Smooth muscle cell (in vitro differentiated cells): ENCODE measurements around the gene FBXL15. TPM values are rescaled to one million over a fixed set of nuclear protein-coding genes. Genes with fewer than 3 reads are reported as not detected.
A peak's percentile ranks its signal among the peaks of the same experiment; 100 is the strongest.

ENCODE experiments used
- DNase-seq: peaks from one replicate; lab custom pipeline; 2025; ENCODE audit not compliant: unreplicated experiment; lab: John Stamatoyannopoulos, UW
- H2AFZ ChIP-seq: fragments of 200-600 bp; sonication (generic); 2 replicates; pipeline ENCODE4 v1.6.0; 2016; ENCODE audit warnings: antibody characterized with exemption, low read depth, mild to moderate bottlenecking
- H3F3A ChIP-seq: fragments of 200-600 bp; sonication (generic); 2 replicates; pipeline ENCODE4 v1.6.0; 2017; ENCODE audit warnings: antibody characterized with exemption, low read depth
- H3K27ac ChIP-seq: fragments of 200-600 bp; sonication (generic); 2 replicates; pipeline ENCODE4 v1.5.1; 2016; ENCODE audit warnings: low read depth, mild to moderate bottlenecking
- H3K27me3 ChIP-seq: fragments of 200-600 bp; sonication (generic); 2 replicates; pipeline ENCODE4 v1.6.1; 2016; ENCODE audit warnings: low read depth, mild to moderate bottlenecking
- H3K36me3 ChIP-seq: fragments of 200-600 bp; sonication (generic); 2 replicates; pipeline ENCODE4 v1.5.1; 2016; ENCODE audit warnings: low read depth
- H3K4me1 ChIP-seq: fragments of 200-600 bp; sonication (generic); 2 replicates; pipeline ENCODE4 v1.5.1; 2016; ENCODE audit warnings: low read depth
- H3K4me2 ChIP-seq: fragments of 200-600 bp; sonication (generic); 2 replicates; pipeline ENCODE4 v1.6.0; 2016; ENCODE audit warnings: mild to moderate bottlenecking
- H3K4me3 ChIP-seq: fragments of 200-600 bp; sonication (generic); 2 replicates; pipeline ENCODE4 v1.5.1; 2016; ENCODE audit warnings: mild to moderate bottlenecking
- H3K79me2 ChIP-seq: fragments of 200-600 bp; sonication (generic); 2 replicates; pipeline ENCODE4 v1.6.0; 2016; ENCODE audit warnings: low read depth, mild to moderate bottlenecking
- H3K9ac ChIP-seq: fragments of 200-600 bp; sonication (generic); 2 replicates; pipeline ENCODE4 v1.6.0; 2016; ENCODE audit warnings: low read depth
- H3K9me3 ChIP-seq: fragments of 200-600 bp; sonication (generic); replicated peaks from 2 replicates; pipeline ENCODE4 v1.5.1; 2016; ENCODE audit warnings: low read depth
- H4K20me1 ChIP-seq: fragments of 200-600 bp; sonication (generic); 2 replicates; pipeline ENCODE4 v1.6.0; 2016; ENCODE audit warnings: low read depth
- CTCF ChIP-seq: fragments of 200-600 bp; sonication (generic); IDR thresholded peaks from 2 replicates; pipeline ENCODE4 v1.5.1; 2017; ENCODE audit warnings: borderline replicate concordance, mild to moderate bottlenecking, antibody characterized with exemption; ENCODE audit not compliant: insufficient read depth, poor library complexity, severe bottlenecking
- WGBS: methylation state at CpG from one replicate; pipeline ENCODE4 v1.1.7; 2016; ENCODE audit warnings: low lambda C conversion rate; 5-methylcytosine and 5-hydroxymethylcytosine counted together
- polyA plus RNA-seq: library from polyadenylated mRNA; unstranded; fragments of >200 nt; fragmentation: Nextera tagmentation; extraction: Ambion mirVana; gene quantifications from 2 replicates; pipeline ENCODE4 v1.2.1, GENCODE V29; 2016
- total RNA-seq: library from RNA; depleted of rRNA; stranded (reverse); fragments of >200 nt; gene quantifications from 2 replicates; pipeline ENCODE4 v1.2.3, GENCODE V29; 2014

FBXL15 gene
- total and polyA plus RNA-seq, 2 experiments from 2014 or later = 8.2 to 29.0 TPM

DNA sequence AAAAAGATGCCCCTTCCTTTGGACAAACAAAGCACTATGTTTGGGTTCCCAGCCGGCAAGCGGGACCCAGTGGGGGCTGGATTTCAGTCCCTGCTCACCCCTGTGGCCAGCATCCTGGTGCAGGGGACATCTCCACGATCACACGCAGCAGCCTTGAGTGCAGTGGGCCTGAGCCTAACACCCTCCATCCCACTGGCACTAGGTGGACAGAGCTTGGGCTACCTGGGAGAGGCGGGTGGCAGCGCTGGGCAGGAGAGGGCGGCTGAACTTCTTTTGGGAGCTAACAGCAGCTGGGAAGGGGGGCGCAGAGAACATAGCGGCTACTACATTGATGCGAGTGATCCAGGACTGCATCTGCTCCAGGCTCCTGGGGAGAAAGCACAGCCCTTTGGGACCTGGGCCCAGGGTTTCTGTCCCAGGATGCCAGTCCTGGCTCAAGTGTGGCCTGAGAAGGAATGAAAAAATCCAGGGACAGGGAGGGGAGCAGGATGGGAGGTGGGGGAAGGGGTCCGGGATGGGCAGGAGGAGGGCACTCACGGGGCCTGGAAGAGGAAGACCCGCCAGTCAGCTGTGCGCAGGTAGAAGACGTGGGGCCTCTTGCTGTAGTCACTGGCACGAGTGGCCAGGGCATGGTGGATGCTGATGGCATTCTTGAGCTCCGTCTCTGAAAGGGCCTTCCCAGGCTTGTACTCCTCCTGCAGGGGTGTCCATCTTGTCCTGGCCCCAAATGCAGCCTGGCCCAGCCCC is 16.1 kb upstream of the FBXL15 start:
- Histone ChIP-seq H2AFZ (no peak overlapping the region), H3K4me2 (no peak overlapping the region), H3K36me3 (no peaks in the 10 kb centered on the region), H3K27ac (no peak overlapping the region), H4K20me1 (peaks cover 8% of the 10 kb centered on the region), H3K9ac (no peak overlapping the region), H3K9me3 (no peaks in the 10 kb centered on the region), H3K79me2 (no peaks in the 10 kb centered on the region), H3F3A (no peaks in the 10 kb centered on the region), H3K4me3 (no peak overlapping the region), H3K4me1 (peaks cover 2% of the 10 kb centered on the region), H3K27me3 (no peaks in the 10 kb centered on the region)
- DNase-seq = no peak
- TF ChIP-seq CTCF = no peak
- 97% methylated on average over 14 of the region's 17 CpGs for WGBS

- no peak overlapping the region for H3K4me3 ChIP-seq
- H3K4me2 ChIP-seq = no peak overlapping the region
- TF ChIP-seq CTCF = no peak
- H4K20me1 ChIP-seq = peaks cover 8% of the 10 kb centered on the region
- H3K79me2 ChIP-seq = no peaks in the 10 kb centered on the region
- no peak for DNase-seq
- peaks cover 8% of the 10 kb centered on the region for H3K4me1 ChIP-seq
- no peak overlapping the region for H2AFZ ChIP-seq
- H3K9ac ChIP-seq = no peak overlapping the region
- 91% methylated on average over 19 of the region's 19 CpGs for WGBS
- H3K27me3 ChIP-seq = no peaks in the 10 kb centered on the region
- no peaks in the 10 kb centered on the region for H3F3A ChIP-seq
- H3K36me3 ChIP-seq = no peaks in the 10 kb centered on the region
- H3K9me3 ChIP-seq = no peaks in the 10 kb centered on the region
- H3K27ac ChIP-seq = no peak overlapping the region
Measured at GRCh38 chr10:102405108-102405571, 15.5 kb upstream of the FBXL15 start.

DNA sequence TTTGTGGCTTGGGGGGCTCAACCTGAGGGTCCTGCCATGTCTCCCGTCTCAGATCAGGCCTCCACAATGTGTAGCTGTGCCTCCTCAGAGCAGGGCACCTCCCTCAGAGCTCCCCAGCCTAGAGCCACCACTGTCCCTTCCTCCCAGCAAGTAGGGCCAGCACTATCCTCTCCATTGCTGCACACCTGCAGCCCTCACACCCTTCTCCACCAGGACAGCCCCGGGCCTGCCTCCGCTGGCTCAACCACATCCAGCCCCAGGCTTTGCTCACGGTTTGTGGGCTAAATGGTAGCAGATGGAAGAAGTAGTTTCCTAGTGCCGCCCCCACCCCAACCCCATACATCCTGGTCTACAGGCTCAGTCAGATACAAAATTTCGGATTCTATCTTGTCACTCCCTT is 15.0 kb upstream of the FBXL15 start:
- no peak for TF ChIP-seq CTCF
- WGBS = 84% methylated on average over 6 of the region's 6 CpGs
- no peaks in the 10 kb centered on the region for H3K9me3 ChIP-seq
- H3F3A ChIP-seq = no peaks in the 10 kb centered on the region
- no peak overlapping the region for H3K4me2 ChIP-seq
- no peaks in the 10 kb centered on the region for H3K27me3 ChIP-seq
- H3K36me3 ChIP-seq = no peaks in the 10 kb centered on the region
- H3K4me1 ChIP-seq = peaks cover 13% of the 10 kb centered on the region
- no peak overlapping the region for H3K4me3 ChIP-seq
- H4K20me1 ChIP-seq = peaks cover 8% of the 10 kb centered on the region
- no peak overlapping the region for H3K27ac ChIP-seq
- H3K9ac ChIP-seq = no peak overlapping the region
- H3K79me2 ChIP-seq = no peaks in the 10 kb centered on the region
- H2AFZ ChIP-seq = no peak overlapping the region
- DNase-seq = no peak

DNA sequence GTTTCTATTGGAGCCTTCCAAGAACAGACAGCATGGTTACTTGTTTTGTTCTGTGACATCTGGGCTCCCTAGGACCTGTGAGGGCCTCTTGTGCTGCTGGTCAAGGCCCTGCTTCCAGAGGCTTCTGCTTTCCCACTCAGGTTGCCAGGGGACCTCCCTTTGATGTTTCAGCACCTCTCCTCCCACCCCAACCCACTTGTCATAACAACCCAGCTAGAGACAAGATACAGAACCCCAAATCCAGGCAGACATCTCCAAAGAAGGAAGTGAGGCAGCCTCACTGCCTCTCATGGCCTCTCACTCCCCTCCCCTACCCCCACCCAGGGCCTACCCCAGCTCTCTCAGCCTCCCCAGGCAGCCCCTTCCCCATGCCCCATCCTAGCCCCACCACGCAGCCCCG is 13.8 kb upstream of the FBXL15 start:
- peaks cover 8% of the 10 kb centered on the region for H4K20me1 ChIP-seq
- H3F3A ChIP-seq = no peaks in the 10 kb centered on the region
- peaks cover 16% of the 10 kb centered on the region for H3K4me1 ChIP-seq
- TF ChIP-seq CTCF = no peak
- H3K4me2 ChIP-seq = no peak overlapping the region
- no peak overlapping the region for H2AFZ ChIP-seq
- no peaks in the 10 kb centered on the region for H3K9me3 ChIP-seq
- no peak for DNase-seq
- H3K36me3 ChIP-seq = no peaks in the 10 kb centered on the region
- peak overlapping the region; percentile 58 for H3K27ac ChIP-seq
- no peak overlapping the region for H3K9ac ChIP-seq
- no peaks in the 10 kb centered on the region for H3K27me3 ChIP-seq
- no peaks in the 10 kb centered on the region for H3K79me2 ChIP-seq
- H3K4me3 ChIP-seq = no peak overlapping the region
- no CpG with 5 or more reads among the region's 2 CpGs for WGBS
